CD14-positive monocyte (primary cell): Measurements from ENCODE around the gene CTU2. TPM values are rescaled to one million over a fixed set of nuclear protein-coding genes. Genes with fewer than 3 reads are reported as not detected.

Experiments used
- DNase-seq, 3 donors: peaks; one replicate each; pipeline ENCODE4 v3.0.0-alpha.2; 2011 to 2022
- H2AFZ ChIP-seq: 2 replicates; pipeline ENCODE4 v1.6.0; 2012; ENCODE audit warnings: mild to moderate bottlenecking, low read depth, low read length, inconsistent platforms; ENCODE audit not compliant: insufficient read depth, poor library complexity, severe bottlenecking
- H3K27ac ChIP-seq, 2 donors: 1 replicate in 1 of 2; 2 replicates in 1 of 2; pipeline ENCODE4 v1.5.1; 2012 to 2013; ENCODE audit warnings: low read length in 2 of 2, control low read depth in 1 of 2, inconsistent platforms in 1 of 2, low read depth in 1 of 2, mild to moderate bottlenecking in 1 of 2
- H3K27me3 ChIP-seq, 2 donors: one replicate each; pipeline versions ENCODE4 v1.6.0 to v1.6.1; 2011 to 2013; ENCODE audit warnings: low read length in 2 of 2; ENCODE audit not compliant: control insufficient read depth in 2 of 2, insufficient read depth in 2 of 2
- H3K36me3 ChIP-seq, 2 donors: replicated peaks in 1 of 2; 1 replicate in 1 of 2; 2 replicates in 1 of 2; pipeline versions ENCODE4 v1.5.1 to v1.6.1; 2012 to 2013; ENCODE audit warnings: low read length in 2 of 2, control low read depth in 1 of 2, inconsistent platforms in 1 of 2, mild to moderate bottlenecking in 1 of 2; ENCODE audit not compliant: insufficient read depth in 2 of 2, control insufficient read depth in 1 of 2
- H3K4me1 ChIP-seq, 2 donors: 1 replicate in 1 of 2; 2 replicates in 1 of 2; pipeline versions ENCODE4 v1.5.1 to v1.6.1; 2012 to 2013; ENCODE audit warnings: low read length in 2 of 2, control low read depth in 1 of 2, inconsistent platforms in 1 of 2, mild to moderate bottlenecking in 1 of 2, moderate library complexity in 1 of 2; ENCODE audit not compliant: insufficient read depth in 2 of 2, control insufficient read depth in 1 of 2
- H3K4me2 ChIP-seq: replicated peaks from 2 replicates; pipeline ENCODE3; 2012; ENCODE audit warnings: low read length, moderate library complexity, mild to moderate bottlenecking; ENCODE audit not compliant: poor library complexity, severe bottlenecking; ENCODE audit errors: extremely low read depth
- H3K4me3 ChIP-seq, 3 experiments: fragments of 200-600 bp in 1 of 3; sonication (generic) in 1 of 3; replicated peaks in 1 of 3; 1 replicate in 2 of 3; 2 replicates in 1 of 3; pipeline ENCODE4 v1.5.1; 2011 to 2013; ENCODE audit warnings: low read length in 3 of 3, mild to moderate bottlenecking in 3 of 3, control low read depth in 2 of 3, low read depth in 2 of 3, inconsistent platforms in 1 of 3, moderate library complexity in 1 of 3
- H3K79me2 ChIP-seq: 2 replicates; pipeline ENCODE4 v1.6.0; 2012; ENCODE audit warnings: mild to moderate bottlenecking, control low read depth, inconsistent platforms, low read length, moderate library complexity; ENCODE audit not compliant: insufficient read depth
- H3K9ac ChIP-seq: 2 replicates; pipeline ENCODE4 v1.6.0; 2017; ENCODE audit warnings: low read length, mild to moderate bottlenecking; ENCODE audit not compliant: insufficient read depth, poor library complexity, severe bottlenecking
- H3K9me3 ChIP-seq, 2 donors: replicated peaks in 1 of 2; 1 replicate in 1 of 2; 2 replicates in 1 of 2; pipeline versions ENCODE4 v1.5.1 to v1.6.1; 2012 to 2013; ENCODE audit warnings: low read length in 2 of 2, control low read depth in 1 of 2; ENCODE audit not compliant: control insufficient read depth in 1 of 2, insufficient read depth in 1 of 2
- H4K20me1 ChIP-seq: 2 replicates; pipeline ENCODE4 v1.6.0; 2012; ENCODE audit warnings: mild to moderate bottlenecking, low read length, control low read depth, moderate library complexity; ENCODE audit not compliant: insufficient read depth
- H3K27ac Mint-ChIP-seq, 7 donors: one replicate each; pipeline ENCODE4 v1.8.0; 2020; ENCODE audit warnings: mild to moderate bottlenecking in 7 of 7, mixed read lengths in 7 of 7, moderate library complexity in 6 of 7, inconsistent platforms in 2 of 7
- H3K27me3 Mint-ChIP-seq, 3 donors: one replicate each; pipeline ENCODE4 v1.8.0; 2021 to 2022; ENCODE audit warnings: low read depth in 3 of 3, mild to moderate bottlenecking in 3 of 3, mixed read lengths in 3 of 3, moderate library complexity in 3 of 3, inconsistent platforms in 1 of 3
- H3K36me3 Mint-ChIP-seq, 2 donors: one replicate each; pipeline ENCODE4 v1.8.0; 2020; ENCODE audit warnings: mixed read lengths in 2 of 2, inconsistent platforms in 1 of 2, mild to moderate bottlenecking in 1 of 2
- H3K4me1 Mint-ChIP-seq: one replicate; pipeline ENCODE4 v1.8.0; 2020; ENCODE audit warnings: mild to moderate bottlenecking, mixed read lengths
- H3K4me3 Mint-ChIP-seq, 2 donors: one replicate each; pipeline ENCODE4 v1.8.0; 2020; ENCODE audit warnings: mild to moderate bottlenecking in 2 of 2, mixed read lengths in 2 of 2, moderate library complexity in 1 of 2
- H3K9me3 Mint-ChIP-seq, 7 donors: one replicate each; pipeline ENCODE4 v1.8.0; 2020 to 2022; ENCODE audit warnings: mixed read lengths in 7 of 7, mild to moderate bottlenecking in 6 of 7, moderate library complexity in 6 of 7, inconsistent platforms in 2 of 7
- WGBS: methylation state at CpG from one replicate; pipeline ENCODE4 v1.1.5; 2013; ENCODE audit warnings: missing lambda C conversion rate; ENCODE audit not compliant: insufficient coverage; 5-methylcytosine and 5-hydroxymethylcytosine counted together
- intact Hi-C, 2 donors: fragments of 100-400 bp; cut with micrococcal nuclease; formaldehyde crosslinking; loops; one replicate each; pipeline versions ENCODE4 v1.15.0 to v1.15.1; 2023
- polyA plus RNA-seq, 3 donors: library from polyadenylated mRNA; depleted of rRNA in 1 of 3; unstranded in 2 of 3; stranded (reverse) in 1 of 3; fragments of 300-500 nt in 2 of 3; fragments of >200 nt in 1 of 3; fragmentation: Illumina TruSeq in 2 of 3; gene quantifications; 1 replicate in 2 of 3; 2 replicates in 1 of 3; pipeline ENCODE4 v1.2.3, GENCODE V29; 2012 to 2021
- TF ChIP-seq, protein P1 (sequence below): fragments of 200-600 bp; IDR thresholded peaks from one replicate; pipeline ENCODE4 v1.8.0; 2022; ENCODE audit warnings: antibody characterized with exemption, mild to moderate bottlenecking

CTU2 gene
- polyA plus RNA-seq, 3 donors = 5.9 to 10.3 (median 7.5) TPM

DNA sequence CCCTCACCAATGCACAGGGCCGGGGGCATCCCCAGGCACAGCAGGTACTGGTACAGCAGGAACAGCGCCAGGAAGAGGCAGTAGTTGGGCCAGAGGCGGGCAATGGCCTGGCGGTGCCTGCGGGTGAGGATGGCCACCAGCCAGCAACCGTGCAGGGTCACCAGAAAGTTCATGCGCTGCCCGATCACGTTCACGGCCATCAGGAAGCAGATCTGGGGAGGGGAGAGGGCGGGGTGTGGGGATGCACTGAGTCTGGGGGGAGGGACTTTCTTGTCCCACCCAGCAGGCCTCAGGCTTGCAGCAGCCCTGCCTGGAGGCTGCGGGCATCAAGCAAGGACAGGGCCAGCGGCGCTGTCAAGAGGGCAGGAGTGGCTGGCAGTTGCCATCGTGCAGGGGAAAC is 25.4 kb downstream of the CTU2 start:
- H3K9me3 Mint-ChIP-seq = no peaks in the 10 kb centered on the region
- DNase-seq = no peak
- intact Hi-C loops = no loop called here

DNA sequence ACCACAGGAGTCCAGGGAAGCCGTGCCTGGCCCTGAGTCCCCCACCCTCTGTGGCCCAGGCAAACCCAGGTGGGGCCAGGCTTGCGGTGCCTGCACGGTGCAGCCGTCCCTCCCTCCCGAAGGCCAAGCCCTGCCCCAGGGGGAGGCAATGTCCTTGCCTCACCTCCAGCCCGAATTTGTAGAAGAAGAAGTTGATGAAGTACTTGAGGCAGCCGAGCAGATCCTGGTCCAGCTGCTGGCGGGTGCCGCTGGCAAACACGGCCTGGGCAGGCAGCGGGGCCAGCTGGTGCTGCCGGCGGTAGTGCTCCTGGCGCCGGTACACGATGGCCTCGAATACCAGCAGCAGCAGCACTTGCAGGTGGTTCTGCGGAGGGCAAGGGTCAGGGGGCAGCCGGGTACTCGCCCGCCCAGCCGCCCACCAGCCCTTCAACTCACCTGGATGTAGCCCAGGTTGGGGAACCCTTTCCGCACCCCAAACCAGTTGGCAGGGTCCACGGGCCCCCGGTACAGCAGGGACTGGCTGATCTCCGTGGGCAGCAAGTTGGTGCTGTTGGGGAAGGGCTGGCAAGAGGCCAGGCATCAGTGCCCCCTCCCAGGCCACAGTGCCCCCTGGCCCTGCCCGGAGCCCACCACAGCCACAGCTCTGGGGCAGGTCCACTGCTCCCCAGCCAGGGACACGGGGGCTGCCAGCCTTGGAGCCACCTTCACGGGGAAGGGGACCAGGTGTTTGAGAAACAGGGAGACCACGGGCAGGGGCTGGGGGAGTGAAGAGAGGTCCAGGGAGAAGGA is 26.1 kb downstream of the CTU2 start:
- no peak overlapping the region for H3K4me3 Mint-ChIP-seq

More for the DNA sequence above, 25.4 kb downstream of the CTU2 start:
- H3K79me2 ChIP-seq = peaks cover 21% of the 10 kb centered on the region
- H3K4me1 ChIP-seq = no peaks in the 10 kb centered on the region
- H3K27me3 ChIP-seq = no peaks in the 10 kb centered on the region
- no peak overlapping the region for H3K4me3 Mint-ChIP-seq
- WGBS = 93% methylated on average over 9 of the region's 15 CpGs
- no peak overlapping the region for H3K4me3 ChIP-seq
- peaks cover 58 to 76% of the 10 kb centered on the region in 2 donors for H3K36me3 Mint-ChIP-seq
- peaks cover 0 to 1% (median 0%) of the 10 kb centered on the region in 3 donors for H3K27me3 Mint-ChIP-seq
- H3K36me3 ChIP-seq = peaks cover 80 to 87% of the 10 kb centered on the region in 2 donors
- H3K4me2 ChIP-seq = no peak overlapping the region
- no peak overlapping the region for H2AFZ ChIP-seq
- H3K9ac ChIP-seq = no peak overlapping the region
- no peak overlapping the region for H3K27ac ChIP-seq
- H3K4me1 Mint-ChIP-seq = no peaks in the 10 kb centered on the region
- H4K20me1 ChIP-seq = peaks cover 82% of the 10 kb centered on the region
- no peak overlapping the region for H3K27ac Mint-ChIP-seq
- TF ChIP-seq, protein P1, sequence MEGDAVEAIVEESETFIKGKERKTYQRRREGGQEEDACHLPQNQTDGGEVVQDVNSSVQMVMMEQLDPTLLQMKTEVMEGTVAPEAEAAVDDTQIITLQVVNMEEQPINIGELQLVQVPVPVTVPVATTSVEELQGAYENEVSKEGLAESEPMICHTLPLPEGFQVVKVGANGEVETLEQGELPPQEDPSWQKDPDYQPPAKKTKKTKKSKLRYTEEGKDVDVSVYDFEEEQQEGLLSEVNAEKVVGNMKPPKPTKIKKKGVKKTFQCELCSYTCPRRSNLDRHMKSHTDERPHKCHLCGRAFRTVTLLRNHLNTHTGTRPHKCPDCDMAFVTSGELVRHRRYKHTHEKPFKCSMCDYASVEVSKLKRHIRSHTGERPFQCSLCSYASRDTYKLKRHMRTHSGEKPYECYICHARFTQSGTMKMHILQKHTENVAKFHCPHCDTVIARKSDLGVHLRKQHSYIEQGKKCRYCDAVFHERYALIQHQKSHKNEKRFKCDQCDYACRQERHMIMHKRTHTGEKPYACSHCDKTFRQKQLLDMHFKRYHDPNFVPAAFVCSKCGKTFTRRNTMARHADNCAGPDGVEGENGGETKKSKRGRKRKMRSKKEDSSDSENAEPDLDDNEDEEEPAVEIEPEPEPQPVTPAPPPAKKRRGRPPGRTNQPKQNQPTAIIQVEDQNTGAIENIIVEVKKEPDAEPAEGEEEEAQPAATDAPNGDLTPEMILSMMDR = no peak
- no peaks in the 10 kb centered on the region for H3K9me3 ChIP-seq

More for the DNA sequence above, 26.1 kb downstream of the CTU2 start:
- Mint-ChIP-seq H3K27ac (peak overlapping the region in 1 of 7 donors; percentile 40), H3K36me3 (peaks cover 52 to 70% of the 10 kb centered on the region in 2 donors), H3K27me3 (peaks cover 0 to 1% (median 0%) of the 10 kb centered on the region in 3 donors), H3K9me3 (no peaks in the 10 kb centered on the region), H3K4me1 (no peaks in the 10 kb centered on the region)
- H3K79me2 ChIP-seq = peaks cover 25% of the 10 kb centered on the region
- no peak for DNase-seq
- no peaks in the 10 kb centered on the region for H3K4me1 ChIP-seq
- no peak overlapping the region for H2AFZ ChIP-seq
- H3K9me3 ChIP-seq = no peaks in the 10 kb centered on the region
- no peak overlapping the region for H3K4me3 ChIP-seq
- H3K27me3 ChIP-seq = no peaks in the 10 kb centered on the region
- H3K4me2 ChIP-seq = no peak overlapping the region
- 86% methylated on average over 20 of the region's 30 CpGs for WGBS
- H3K9ac ChIP-seq = no peak overlapping the region
- intact Hi-C loops = no loop called here
- TF ChIP-seq, protein P1 = no peak
- peaks cover 75 to 84% of the 10 kb centered on the region in 2 donors for H3K36me3 ChIP-seq
- peaks cover 83% of the 10 kb centered on the region for H4K20me1 ChIP-seq
- no peak overlapping the region for H3K27ac ChIP-seq
